Tibial artery (tissue), 4 donors: Measurements from ENCODE around the gene UGCG.
"Not testable (repeated sequence)": the region's sequence is repeated elsewhere in the genome, so short reads cannot be mapped to it uniquely, and the experiment has no call there.

Experiments
- DNase-seq, 2 donors: peaks; one replicate each; pipeline ENCODE4 v3.0.0-alpha.2; 2019
- H3K27ac ChIP-seq, 2 donors: fragments of 200-600 bp; sonication (generic) in 1 of 2; 1 replicate in 1 of 2; 2 replicates in 1 of 2; pipeline ENCODE4 v1.5.1; 2018 to 2019; ENCODE audit warnings: mild to moderate bottlenecking in 1 of 2
- H3K27me3 ChIP-seq, 2 donors: fragments of 200-600 bp; sonication (generic) in 1 of 2; one replicate each; pipeline versions ENCODE4 v1.5.1 to v1.6.0; 2016 to 2019
- H3K36me3 ChIP-seq, 3 donors: fragments of 200-600 bp; sonication (generic) in 2 of 3; one replicate each; pipeline ENCODE4 v1.5.1; 2016 to 2019; ENCODE audit warnings: mild to moderate bottlenecking in 2 of 3
- H3K4me1 ChIP-seq, 4 donors: fragments of 200-600 bp; sonication (generic) in 2 of 4; 1 replicate in 3 of 4; 2 replicates in 1 of 4; pipeline ENCODE4 v1.5.1; 2016 to 2019
- H3K4me3 ChIP-seq, 2 donors: fragments of 200-600 bp; sonication (generic) in 1 of 2; 1 replicate in 1 of 2; 2 replicates in 1 of 2; pipeline ENCODE4 v1.5.1; 2018 to 2019; ENCODE audit warnings: mild to moderate bottlenecking in 2 of 2
- H3K9me3 ChIP-seq, 3 donors: fragments of 200-600 bp; sonication (generic) in 1 of 3; one replicate each; pipeline ENCODE4 v1.5.1; 2016 to 2019
- CTCF ChIP-seq, 2 experiments: fragments of 200-600 bp in 1 of 2; fragments of 450-650 bp in 1 of 2; IDR thresholded peaks; one replicate each; pipeline ENCODE4 v1.5.1; 2017 to 2019; ENCODE audit warnings: antibody characterized with exemption in 2 of 2, mild to moderate bottlenecking in 1 of 2, moderate library complexity in 1 of 2
- intact Hi-C: fragments of 100-400 bp; cut with DNase I; formaldehyde crosslinking; loops from one replicate; pipeline ENCODE4 v1.15.0; 2023; ENCODE audit warnings: low total_unique reads

UGCG gene

GRCh38 chr9:111900858-111901612, 4.4 kb downstream of the UGCG start:
- no peak for TF ChIP-seq CTCF (IDR thresholded peaks at IDR 0.05)
- Histone ChIP-seq H3K27me3 (no peaks in the 10 kb centered on the region), H3K4me1 (peaks cover 0 to 63% (median 44%) of the 10 kb centered on the region in 4 donors)

GRCh38 chr9:111902391-111903139, 6.0 kb downstream of the UGCG start:
- no peak for DNase-seq
- Histone ChIP-seq H3K27ac (no peak overlapping the region), H3K9me3 (no peaks in the 10 kb centered on the region), H3K4me1 (peaks cover 0 to 63% (median 44%) of the 10 kb centered on the region in 4 donors), H3K36me3 (no peaks in the 10 kb centered on the region), H3K4me3 (no peak overlapping the region), H3K27me3 (no peaks in the 10 kb centered on the region)
- intact Hi-C loops: loop anchor here (10.0 kb wide), 1 partner anchor 62 kb away; no protein-coding TSS in a partner anchor
- TF ChIP-seq CTCF (IDR thresholded peaks at IDR 0.05): no peak

More at GRCh38 chr9:111900858-111901612, 4.4 kb downstream of the UGCG start:
- H3K4me3 ChIP-seq: no peak overlapping the region
- intact Hi-C loops: loop anchor here (10.0 kb wide), 1 partner anchor 64 kb away; no protein-coding TSS in a partner anchor
- no peak for DNase-seq
- H3K36me3 ChIP-seq: no peaks in the 10 kb centered on the region
- H3K9me3 ChIP-seq: no peaks in the 10 kb centered on the region
- no peak overlapping the region for H3K27ac ChIP-seq

GRCh38 chr9:111903535-111903934, 6.9 kb downstream of the UGCG start:
- not testable (repeated sequence) for H3K9me3 ChIP-seq, H3K4me3 ChIP-seq, H3K36me3 ChIP-seq, H3K27me3 ChIP-seq, DNase-seq, H3K27ac ChIP-seq
- intact Hi-C loops: loop anchor here (10.0 kb wide), 1 partner anchor 61 kb away; no protein-coding TSS in a partner anchor
- H3K4me1 ChIP-seq: peaks cover 0 to 63% (median 44%) of the 10 kb centered on the region in 4 donors

GRCh38 chr9:111904026-111904425, 7.4 kb downstream of the UGCG start:
- no peak overlapping the region for H3K4me3 ChIP-seq
- TF ChIP-seq CTCF (IDR thresholded peaks at IDR 0.05): no peak
- peaks cover 0 to 63% (median 42%) of the 10 kb centered on the region in 4 donors for H3K4me1 ChIP-seq
- H3K27me3 ChIP-seq: no peaks in the 10 kb centered on the region
- no peak overlapping the region for H3K27ac ChIP-seq
- no peaks in the 10 kb centered on the region for H3K36me3 ChIP-seq
- intact Hi-C loops: loop anchor here (10.0 kb wide), 1 partner anchor 61 kb away; no protein-coding TSS in a partner anchor
- no peaks in the 10 kb centered on the region for H3K9me3 ChIP-seq
- DNase-seq: no peak

GRCh38 chr9:111904891-111905291, 8.3 kb downstream of the UGCG start:
- TF ChIP-seq CTCF (IDR thresholded peaks at IDR 0.05): no peak
- intact Hi-C loops: loop anchor here (5.0 to 10.0 kb wide), 2 partner anchors 60 to 112 kb away; no protein-coding TSS in a partner anchor
- Histone ChIP-seq H3K36me3 (no peaks in the 10 kb centered on the region), H3K9me3 (no peaks in the 10 kb centered on the region), H3K4me3 (no peak overlapping the region), H3K27ac (no peak overlapping the region), H3K27me3 (no peaks in the 10 kb centered on the region), H3K4me1 (peaks cover 0 to 64% (median 43%) of the 10 kb centered on the region in 4 donors)
- no peak for DNase-seq
